HepG2 (cell line): ENCODE results near the gene ANTKMT. TPM values are rescaled to one million over a fixed set of nuclear protein-coding genes. Genes with fewer than 3 reads are reported as not detected.

Experiments
- EZH2 ChIP-seq: conservative IDR thresholded peaks from 2 replicates; pipeline ENCODE4 v1.6.1; 2012; ENCODE audit warnings: mild to moderate bottlenecking, low read depth, low read length, moderate library complexity
- GABPB1 ChIP-seq: IDR thresholded peaks from 2 replicates; pipeline ENCODE4 v1.6.1; 2016; ENCODE audit warnings: mild to moderate bottlenecking, missing genetic modification reagents, moderate library complexity, missing compliant biosample characterization
- HMG20B ChIP-seq: conservative IDR thresholded peaks from 2 replicates; pipeline ENCODE4 v1.6.1; 2016; ENCODE audit warnings: missing genetic modification reagents, missing compliant biosample characterization
- HMGA1 ChIP-seq: sonication (generic); formaldehyde crosslinking; conservative IDR thresholded peaks from 2 replicates; pipeline ENCODE4 v1.4.0; 2020; ENCODE audit warnings: missing genetic modification reagents
- HOXA3 ChIP-seq: sonication (generic); formaldehyde crosslinking; IDR thresholded peaks from 2 replicates; pipeline ENCODE4 v1.5.0; 2020; ENCODE audit warnings: missing genetic modification reagents
- LBX2 ChIP-seq: sonication (generic); formaldehyde crosslinking; IDR thresholded peaks from 2 replicates; pipeline ENCODE4 v1.5.0; 2020; ENCODE audit warnings: missing genetic modification reagents, mild to moderate bottlenecking, borderline replicate concordance
- PHF8 ChIP-seq: sonication (generic); formaldehyde crosslinking; IDR thresholded peaks from 2 replicates; pipeline ENCODE4 v1.5.0; 2020; ENCODE audit warnings: missing genetic modification reagents
- ZBED4 ChIP-seq: sonication (generic); formaldehyde crosslinking; IDR thresholded peaks from 2 replicates; pipeline ENCODE4 v1.4.0; 2020; ENCODE audit warnings: missing genetic modification reagents, borderline replicate concordance
- ZBTB25 ChIP-seq: IDR thresholded peaks from 2 replicates; pipeline ENCODE4 v1.6.1; 2018; ENCODE audit warnings: missing genetic modification reagents
- ZNF17 ChIP-seq: sonication (generic); formaldehyde crosslinking; IDR thresholded peaks from 2 replicates; pipeline ENCODE4 v1.5.0; 2020; ENCODE audit warnings: mild to moderate bottlenecking, missing genetic modification reagents
- ZNF513 ChIP-seq: sonication (generic); formaldehyde crosslinking; conservative IDR thresholded peaks from 2 replicates; pipeline ENCODE4 v1.5.0; 2020; ENCODE audit warnings: missing genetic modification reagents
- ZNF652 ChIP-seq: IDR thresholded peaks from 2 replicates; pipeline ENCODE4 v1.6.1; 2016; ENCODE audit warnings: low read depth, borderline replicate concordance
- ZNF891 ChIP-seq: sonication (generic); formaldehyde crosslinking; IDR thresholded peaks from 2 replicates; pipeline ENCODE4 v1.5.0; 2020; ENCODE audit warnings: mild to moderate bottlenecking, missing genetic modification reagents
- polyA plus RNA-seq, 8 experiments: library from polyadenylated mRNA; depleted of rRNA in 3 of 8; stranded (reverse) in 7 of 8; unstranded in 1 of 8; fragments of >200 nt; fragmentation: Illumina TruSeq in 4 of 8; extraction: Trizol in 4 of 8; gene quantifications; 2 replicates each; pipeline versions ENCODE4 v1.2.1 to v1.2.3, GENCODE V29; 2011 to 2016; ENCODE audit warnings: low read depth in 4 of 8, missing spikeins in 1 of 8, mixed read lengths in 1 of 8; ENCODE audit not compliant: insufficient read depth in 1 of 8
- total RNA-seq, 5 experiments: library from RNA; depleted of rRNA; stranded (reverse); fragments of >200 nt; fragmentation: Illumina TruSeq; extraction: Trizol; gene quantifications; 2 replicates each; pipeline ENCODE4 v1.2.3, GENCODE V29; 2016; ENCODE audit warnings: low read depth in 1 of 5

Gene ANTKMT
- total and polyA plus RNA-seq, 2 of the 13 experiments (the other 11 are each of a cell fraction or from before 2014, with no cell fraction given): 7.5 to 47.8 TPM

GRCh38 chr16:680967-681745, 39.8 kb upstream of the ANTKMT start (continued):
- TF ChIP-seq ZBTB25 (CRISPR knock-in tag) (no peak), GABPB1 (CRISPR knock-in tag) (peak; percentile 54), ZNF513 (CRISPR knock-in tag) (no peak), PHF8 (CRISPR knock-in tag) (peak; percentile 46), HMG20B (no peak), ZNF891 (no peak), HMGA1 (no peak), ZBED4 (CRISPR knock-in tag) (peak; percentile 97), HOXA3 (CRISPR knock-in tag) (peak; percentile 53; the same call in 1 of the 2 replicates), ZNF652 (CRISPR knock-in tag) (no peak), EZH2 (no peak), ZNF17 (no peak), LBX2 (CRISPR knock-in tag) (peak; percentile 52; the same call in 1 of the 2 replicates)
